Endometrium (tissue), 2 donors: ENCODE data around the gene HSPA12A.
"Not testable (repeated sequence)": the region's sequence is repeated elsewhere in the genome, so short reads cannot be mapped to it uniquely, and the experiment has no call there.

Source experiments
- FAIRE-seq: peaks from 2 replicates; lab custom pipeline; 2012; peaks lifted over from hg19 to GRCh38; lab: Jason Lieb, UNC
- donor health status: control.
- donor health status: control.

HSPA12A gene

DNA sequence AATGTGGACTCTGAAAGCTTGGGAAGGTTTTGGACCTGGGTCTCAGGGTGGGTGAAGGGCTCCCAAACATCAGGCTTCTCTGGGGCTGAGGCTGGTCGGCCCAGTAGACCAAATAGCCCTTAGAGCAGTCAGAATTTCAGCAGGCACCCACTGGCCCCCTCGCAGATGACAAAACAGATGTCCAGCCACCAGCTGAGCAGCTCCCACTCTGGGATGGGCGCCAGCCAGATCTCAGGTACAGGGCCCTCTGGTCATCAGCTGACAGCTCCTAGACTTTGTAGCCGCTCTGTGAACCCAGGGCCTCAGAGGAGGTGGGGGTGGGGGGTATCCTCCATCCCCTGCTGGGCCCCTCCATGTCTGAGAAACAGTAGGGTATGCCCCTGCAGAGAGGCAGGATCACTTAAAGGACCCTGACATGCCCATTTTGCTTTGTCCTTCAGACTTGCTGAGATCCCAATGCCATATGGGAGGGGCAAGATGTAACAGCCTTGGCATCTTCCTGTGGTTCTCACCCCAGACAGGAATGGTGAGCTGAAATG, 26.5 kb downstream of the HSPA12A start:
- FAIRE-seq, result no peak

DNA sequence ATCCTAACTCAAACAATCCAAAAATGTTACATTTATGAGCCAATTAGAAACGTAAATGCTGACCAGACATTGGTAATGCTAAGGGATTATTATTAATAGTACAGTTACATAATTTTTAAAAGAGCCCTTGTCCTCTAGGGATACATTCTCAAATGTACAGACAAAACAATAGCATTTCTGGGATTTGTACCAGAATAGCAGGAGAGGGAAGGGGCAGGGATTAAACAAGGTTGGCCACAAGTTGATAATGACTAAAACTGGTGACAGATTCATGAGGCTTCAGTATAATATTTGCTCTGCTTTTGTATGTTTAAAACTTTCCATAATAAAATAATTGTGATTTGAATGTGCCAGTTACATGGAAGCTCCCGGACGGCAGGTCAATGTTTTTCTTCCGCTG, 27.0 kb downstream of the HSPA12A start:
- no peak for FAIRE-seq

DNA sequence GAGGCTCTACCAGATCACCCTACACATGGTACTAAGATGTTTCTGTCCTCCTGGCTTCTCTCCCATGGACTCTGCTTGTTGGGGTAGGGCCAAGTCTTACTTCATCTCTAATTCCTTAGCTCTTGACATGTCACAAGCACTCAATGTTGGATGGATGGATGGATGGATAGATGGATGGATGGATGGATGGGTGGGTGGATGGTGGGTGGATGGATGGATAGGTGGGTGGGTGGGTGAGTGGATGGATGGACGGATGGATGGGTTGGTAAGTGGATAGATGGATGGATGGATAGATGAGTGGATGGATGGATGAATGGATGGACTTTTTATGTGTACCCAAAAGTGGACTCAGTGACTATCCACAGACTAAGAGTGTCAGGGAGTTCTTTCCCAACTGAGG, 28.5 kb downstream of the HSPA12A start:
- no peak for FAIRE-seq

DNA sequence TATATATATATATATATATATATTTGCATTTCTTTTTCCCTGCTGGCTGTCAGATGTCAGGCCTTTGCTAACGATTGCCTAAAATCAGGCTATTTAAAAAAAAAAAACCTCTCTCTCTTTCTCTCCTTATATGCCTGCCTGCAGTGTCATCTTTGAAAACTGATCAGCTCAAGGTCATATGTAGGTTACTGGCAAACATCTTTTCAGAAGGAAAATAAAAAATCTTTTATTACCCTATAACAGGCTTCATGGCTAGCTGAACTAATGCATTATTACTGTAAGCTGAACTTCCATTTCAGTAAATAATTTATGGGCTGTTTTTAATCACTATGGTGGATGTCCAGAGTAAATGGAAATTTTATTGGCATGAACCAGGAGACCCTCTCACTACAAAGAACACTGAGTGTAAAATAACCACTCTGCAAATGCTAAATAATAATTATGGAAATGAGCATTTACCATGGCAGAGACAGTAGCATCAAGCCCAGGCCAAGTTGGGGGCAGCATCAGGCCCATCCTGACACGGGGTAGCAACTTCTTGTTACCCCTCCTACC, 29.3 kb downstream of the HSPA12A start:
- no peak for FAIRE-seq

DNA sequence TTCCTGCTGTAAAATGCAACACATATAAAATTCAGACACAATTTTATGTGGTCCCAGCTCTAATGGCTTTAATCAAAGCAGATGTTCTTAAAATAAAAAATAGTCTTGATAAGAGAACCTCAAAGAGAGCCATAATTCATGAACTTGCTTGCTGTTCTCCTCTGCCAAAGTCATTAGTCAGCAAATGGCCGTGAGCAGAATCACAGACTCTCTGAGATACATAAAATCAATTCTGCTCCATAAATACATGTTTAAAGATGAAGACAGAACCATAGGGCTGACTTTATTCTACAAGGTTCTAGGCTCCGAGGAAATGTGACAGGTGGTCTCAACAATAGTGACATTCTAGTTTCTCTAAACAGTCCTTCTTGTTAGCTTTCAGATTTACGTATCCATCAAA, 29.8 kb downstream of the HSPA12A start:
- peak; percentile 15 for FAIRE-seq

DNA sequence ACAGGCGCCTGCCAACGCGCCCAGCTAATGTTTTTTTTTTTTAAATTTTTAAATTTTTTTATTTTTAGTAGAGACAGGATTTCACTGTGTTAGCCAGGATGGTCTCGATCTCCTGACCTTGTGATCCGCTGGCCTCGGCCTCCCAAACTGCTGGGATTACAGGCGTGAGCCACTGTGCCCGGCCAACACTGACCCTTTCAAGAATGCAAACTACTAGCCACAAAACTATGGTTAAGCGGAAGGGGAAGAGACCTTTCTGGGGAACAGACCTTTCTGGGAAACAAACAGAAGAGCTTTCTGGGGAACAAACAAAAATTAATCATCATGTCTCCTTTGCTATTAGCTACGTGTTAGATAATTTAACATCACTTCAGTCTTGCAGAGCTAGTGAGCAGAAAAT, 30.6 kb downstream of the HSPA12A start:
- not testable (repeated sequence) for FAIRE-seq

DNA sequence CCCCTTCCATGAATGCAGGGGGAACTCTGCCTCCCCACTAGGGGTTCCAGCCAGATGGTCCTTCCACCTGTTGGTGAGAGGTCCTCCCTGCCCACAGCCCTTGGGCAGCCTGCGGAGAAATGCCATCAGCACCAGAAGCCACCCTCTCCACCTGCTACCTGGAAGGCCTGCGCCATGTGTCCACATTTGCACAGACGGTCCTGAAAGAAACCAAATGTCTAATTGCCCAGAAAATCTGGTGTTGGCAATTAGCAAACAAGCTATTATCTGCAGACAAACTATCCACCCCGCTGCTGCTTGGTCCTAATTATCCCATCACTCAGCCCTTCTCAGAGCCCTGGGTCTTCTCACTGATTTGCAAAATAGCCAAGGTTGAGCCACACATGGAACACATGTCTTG, 32.3 kb downstream of the HSPA12A start:
- no peak for FAIRE-seq

DNA sequence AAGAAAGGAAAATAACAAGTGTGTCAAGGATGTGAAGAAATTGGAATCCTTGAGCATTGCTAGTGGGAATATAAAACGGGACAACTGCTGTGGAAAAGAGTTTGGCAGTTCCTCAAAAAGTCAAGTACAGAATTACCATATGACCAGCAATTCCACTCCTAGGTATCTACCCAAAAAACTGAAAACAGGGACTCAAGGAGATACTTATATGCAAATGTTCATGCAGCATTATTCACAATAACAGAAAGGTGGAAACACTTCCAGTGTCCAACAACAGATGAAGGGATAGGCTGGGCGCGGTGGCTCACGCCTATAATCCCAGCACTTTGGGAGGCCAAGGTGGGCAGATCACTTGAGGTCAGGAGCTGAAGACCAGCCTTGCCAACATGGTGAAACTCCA, 33.5 kb downstream of the HSPA12A start:
- FAIRE-seq, result no peak

DNA sequence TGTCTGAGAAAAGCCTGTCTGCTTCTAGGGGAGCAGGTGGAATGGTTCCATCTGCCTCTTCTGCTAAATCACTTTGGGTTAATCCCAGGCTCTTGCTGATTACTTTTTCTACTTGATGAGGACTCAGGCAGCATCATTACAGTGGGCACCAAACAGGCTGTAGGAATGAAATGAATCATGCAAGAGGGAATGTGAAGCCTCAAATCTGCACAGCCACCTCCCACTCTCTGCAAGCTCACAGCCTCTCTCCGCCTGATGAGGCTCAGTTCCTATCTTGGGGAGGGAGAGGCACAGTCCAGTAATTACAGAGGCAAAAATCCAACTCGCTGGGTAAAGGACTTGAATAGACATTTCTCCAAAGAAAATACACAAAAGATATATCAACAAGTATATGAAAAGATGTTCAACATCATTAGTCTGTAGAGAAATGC, 34.0 kb downstream of the HSPA12A start:
- FAIRE-seq, result no peak

DNA sequence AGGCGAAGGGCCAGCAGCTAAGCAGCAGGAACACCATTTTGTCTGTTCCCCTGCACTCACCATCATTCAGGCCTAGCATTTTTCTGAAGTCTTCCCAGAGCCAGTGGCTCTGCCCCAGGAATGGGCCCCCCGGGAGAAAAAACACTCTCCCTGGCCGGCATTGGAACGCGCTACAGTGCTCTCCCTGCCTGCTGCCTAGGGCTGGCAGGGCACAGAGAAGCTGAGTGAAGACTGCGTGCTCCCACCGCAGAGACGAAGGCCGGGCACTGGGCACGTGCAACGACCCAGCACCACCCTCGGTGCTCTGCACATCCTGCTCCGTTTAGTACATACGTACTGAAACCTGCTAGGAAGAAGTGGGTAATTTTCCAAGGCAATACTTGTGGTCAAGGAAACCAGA, 34.4 kb downstream of the HSPA12A start:
- FAIRE-seq, result no peak

DNA sequence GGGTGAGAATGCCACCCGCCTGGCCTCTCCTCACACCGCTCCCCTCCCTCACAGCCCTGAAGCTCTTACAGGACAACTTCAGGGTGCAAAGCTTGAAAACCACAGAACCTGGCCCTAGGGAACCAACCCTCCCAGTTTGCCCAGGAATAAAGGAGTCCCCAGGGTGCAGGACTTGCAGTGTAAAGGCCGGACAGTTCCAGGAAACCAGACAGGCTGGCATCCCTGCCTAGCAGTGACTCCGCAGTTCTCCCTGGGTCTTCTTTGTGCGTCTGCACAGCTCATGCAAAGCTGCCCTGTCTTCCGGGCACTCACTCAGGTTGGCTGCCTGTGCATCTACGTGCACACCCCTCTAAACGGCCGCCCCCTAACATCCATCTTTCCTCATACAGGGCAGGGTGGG, 36.1 kb downstream of the HSPA12A start:
- FAIRE-seq, result no peak

DNA sequence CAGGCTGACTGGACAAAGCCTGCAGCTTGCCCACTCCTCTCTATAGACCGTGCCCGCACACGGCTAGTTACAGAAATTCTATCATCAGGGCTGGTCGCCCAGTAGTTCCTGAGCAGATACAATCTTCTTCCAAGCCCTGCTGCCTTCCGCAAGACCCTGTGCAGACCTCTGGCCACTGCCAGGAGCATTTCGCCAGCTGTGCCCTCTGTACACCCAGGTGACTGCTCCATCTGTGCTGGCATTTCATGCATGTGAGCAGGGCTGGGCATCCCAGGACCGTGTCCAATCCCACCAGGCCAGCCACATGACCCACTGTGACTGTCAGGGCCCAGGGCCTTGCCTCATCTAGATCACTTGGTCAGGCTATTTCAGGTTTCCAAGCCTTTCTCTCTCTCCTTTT, 36.9 kb downstream of the HSPA12A start:
- FAIRE-seq, result no peak

DNA sequence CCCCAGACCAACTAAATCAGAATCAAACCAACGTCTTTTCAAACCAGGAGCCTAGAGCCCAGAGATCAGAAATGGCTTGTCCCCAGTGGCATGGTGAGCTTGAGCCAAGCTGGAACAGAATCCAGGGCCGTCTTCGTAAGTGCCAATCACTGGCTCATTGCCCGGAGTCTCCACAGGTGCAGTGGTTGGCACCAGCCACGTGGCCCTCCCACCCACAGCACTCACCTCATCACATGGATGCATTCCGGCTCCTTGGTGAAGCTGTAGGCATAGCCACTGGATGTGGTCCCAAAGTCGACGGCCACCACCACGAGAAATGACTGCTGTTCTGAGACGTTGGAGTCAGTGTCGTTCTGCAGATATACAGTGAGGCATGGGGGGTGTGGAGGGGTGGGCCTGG, 37.4 kb downstream of the HSPA12A start:
- no peak for FAIRE-seq

DNA sequence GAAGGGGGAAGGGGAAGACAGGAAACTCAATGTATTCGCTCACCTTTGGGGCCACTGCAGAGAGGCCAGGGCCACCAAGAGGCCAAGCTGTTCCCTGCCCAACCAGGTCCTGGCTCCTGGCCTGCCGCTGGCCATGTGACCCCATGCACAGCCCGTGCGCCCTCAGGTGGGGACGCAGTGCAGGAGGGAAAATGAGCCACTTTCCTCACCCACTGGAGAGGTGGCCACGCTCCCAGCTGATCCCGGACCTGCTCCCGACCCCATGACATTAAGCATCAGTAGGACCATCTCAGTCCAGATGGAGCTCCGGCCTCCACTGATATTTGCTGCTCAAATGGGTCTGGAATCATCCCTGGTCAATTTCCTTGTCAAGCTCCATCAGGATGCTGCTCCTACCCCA, 40.2 kb downstream of the HSPA12A start:
- no peak for FAIRE-seq

DNA sequence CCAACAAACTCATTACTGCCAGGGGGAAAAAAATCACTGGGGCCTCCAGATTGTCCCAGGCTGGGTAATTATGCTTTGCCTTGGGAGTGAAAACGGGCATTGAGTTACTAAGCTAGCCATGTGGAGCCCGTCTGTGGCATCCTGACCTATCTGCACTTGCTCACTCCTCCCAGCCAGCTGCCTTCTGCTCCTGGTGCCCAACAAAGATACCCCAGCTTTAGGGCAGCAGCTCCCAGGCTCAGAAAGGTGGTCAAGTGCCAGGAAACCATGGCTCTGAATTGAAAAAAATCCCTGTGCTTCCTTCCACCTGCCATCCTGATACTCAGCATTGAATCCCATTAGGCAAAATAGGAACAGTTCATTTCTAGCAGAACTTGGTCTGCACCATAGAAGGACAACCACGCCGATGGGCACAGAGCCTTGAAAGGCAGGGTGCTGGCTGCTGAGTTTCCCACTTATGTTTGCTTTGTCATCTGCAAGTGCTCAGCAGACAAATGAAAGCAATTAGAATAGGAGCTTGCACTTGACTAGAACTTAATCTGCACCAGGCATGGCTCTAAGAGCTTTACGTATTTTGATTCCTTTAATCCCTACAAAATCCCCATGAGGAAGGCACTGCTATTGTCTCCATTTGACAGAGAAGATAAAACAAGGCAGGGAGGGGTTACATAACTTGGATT, 42.8 kb downstream of the HSPA12A start:
- no peak for FAIRE-seq

DNA sequence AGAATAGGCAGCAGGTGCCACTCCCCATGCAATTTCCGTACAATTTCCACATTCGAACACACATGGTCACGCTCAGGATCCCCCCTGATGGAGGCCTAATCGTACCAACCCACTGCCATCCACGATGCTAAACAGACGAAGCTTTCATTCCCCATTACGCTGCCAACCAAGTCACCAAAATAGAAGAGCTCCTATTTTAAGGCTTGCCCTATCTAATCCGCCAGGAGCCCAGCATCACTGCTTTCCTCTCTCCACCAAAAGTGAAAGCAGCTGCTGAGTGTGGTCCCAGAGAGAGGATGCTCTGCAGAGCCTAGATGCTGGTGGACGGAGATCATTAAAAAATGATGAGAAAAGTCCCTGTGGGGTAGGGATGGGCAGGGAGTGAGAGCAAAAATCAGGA, 43.3 kb downstream of the HSPA12A start:
- FAIRE-seq, result no peak

DNA sequence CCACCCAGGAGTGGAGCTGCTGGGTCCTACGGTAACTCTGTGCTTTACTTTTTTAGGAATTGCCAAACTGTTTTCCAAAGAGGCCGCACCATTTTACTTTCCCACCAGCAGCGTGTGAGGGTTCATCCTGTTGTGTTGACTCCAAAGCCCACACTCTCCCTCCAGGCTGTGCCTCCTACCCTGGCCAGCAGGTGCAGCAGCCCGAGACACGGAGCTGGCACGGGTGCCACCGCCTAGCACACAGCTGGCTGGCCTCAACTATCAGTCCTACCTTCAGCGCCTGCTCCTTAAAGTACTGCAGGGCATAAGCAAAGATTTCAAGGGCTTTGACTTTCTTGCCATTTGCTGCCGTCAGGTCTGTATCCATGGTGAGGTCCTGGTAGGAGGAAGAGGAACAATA, 44.0 kb downstream of the HSPA12A start:
- no peak for FAIRE-seq

DNA sequence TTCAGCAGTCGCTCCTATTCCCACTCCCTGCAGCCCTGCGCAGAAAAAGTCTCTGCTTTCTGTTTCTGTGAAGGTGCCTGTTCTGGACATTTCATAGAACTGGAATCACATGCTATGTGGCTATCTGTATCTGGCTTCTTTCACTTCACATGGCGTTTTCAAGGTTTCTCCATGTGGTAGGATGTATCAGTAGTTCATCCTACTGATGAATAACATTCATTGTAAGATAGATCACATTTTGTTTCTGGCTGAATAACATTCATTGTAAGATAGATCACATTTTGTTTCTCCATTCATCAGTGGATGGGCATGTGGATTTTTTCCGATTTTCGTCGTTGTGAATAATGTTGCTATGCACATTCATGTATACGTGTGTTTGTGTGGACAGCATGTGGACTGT, 44.5 kb downstream of the HSPA12A start:
- no peak for FAIRE-seq

DNA sequence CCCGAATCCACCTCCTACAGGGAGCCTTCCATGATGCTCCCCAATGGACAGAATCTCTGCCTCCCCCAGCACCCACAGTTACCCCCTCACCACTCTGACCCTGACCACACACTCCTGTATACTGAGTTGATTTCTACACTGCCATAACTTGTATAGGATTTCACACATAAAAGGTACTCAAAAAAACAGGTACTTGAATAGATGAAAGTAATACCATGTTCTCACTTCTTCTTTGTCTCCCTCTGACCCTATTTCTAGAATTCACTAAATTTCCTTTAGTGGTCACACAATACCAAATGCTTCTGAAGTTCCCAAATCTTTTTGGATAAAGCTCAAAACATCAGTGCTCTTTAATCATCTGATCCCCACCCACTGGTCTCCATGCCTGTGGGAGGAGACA, 45.4 kb downstream of the HSPA12A start:
- FAIRE-seq, result no peak

DNA sequence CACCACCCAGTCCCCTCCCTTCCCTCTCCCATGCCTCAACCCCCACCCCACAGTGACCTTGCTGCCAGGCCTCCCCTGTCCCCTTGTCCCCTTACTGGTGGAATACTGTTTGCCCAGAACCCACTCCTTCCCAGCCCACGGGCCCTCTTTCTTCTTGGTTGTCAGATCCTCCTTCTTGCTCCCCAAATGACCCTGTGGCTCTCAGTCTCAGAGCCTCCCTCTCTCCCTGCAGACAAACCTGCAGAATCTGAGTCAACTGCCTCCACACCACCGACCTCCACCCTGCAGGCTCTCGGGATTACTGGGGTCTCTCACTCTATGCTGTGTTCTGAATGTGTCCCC, 47.5 kb downstream of the HSPA12A start:
- no peak for FAIRE-seq

DNA sequence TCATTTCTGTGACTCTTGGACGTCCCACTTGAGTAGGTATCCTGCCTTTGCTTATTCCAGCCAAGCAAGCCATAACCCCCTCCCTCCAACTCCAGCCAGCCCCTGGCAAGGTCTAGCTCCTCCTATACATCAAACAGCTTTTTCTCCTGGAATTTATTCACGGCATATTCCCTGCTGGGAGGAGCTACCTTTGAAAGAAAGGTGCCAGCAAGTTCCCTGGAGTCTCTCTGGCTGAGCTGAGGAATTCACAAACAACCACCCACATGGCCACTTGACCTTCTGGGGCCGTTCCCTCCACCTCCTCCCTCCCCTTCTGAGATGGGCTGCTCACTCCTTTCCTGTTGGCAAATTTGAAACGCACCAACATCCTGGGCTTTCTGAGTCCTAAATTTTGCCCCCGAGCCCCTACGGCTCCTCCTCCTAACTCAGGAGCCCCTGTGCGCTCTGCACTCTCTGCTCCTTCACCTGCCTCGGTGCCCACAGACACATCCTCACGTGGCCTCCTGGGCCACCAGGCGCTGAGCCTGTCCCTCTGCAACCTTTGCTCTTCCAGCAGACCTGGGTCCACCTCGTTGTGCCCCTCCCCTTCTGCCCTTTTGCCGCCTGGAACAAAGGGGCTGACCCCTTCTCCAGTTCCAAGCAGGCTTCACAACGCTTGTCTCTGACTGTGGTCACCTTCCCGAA, 48.0 kb downstream of the HSPA12A start:
- no peak for FAIRE-seq

DNA sequence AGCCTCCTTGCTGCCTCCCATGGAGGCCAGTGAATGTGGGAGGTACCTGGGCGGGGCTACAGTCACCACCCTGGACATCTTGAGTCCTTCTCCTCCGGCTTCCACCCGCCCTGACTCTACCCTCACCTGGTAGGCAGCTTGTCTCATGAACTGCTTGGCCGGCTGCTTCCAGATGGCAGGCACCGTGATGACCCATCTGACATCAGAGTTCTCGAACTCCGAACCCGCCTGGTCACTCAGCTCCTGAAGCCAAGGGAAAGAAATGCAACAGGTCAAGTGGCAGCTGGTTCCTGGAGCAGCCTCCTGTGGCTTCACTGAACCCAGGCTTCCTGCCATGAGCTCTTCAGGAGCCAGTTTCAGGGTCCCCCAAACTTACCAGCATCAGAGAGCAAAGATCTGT, 50.1 kb downstream of the HSPA12A start:
- FAIRE-seq, result no peak

DNA sequence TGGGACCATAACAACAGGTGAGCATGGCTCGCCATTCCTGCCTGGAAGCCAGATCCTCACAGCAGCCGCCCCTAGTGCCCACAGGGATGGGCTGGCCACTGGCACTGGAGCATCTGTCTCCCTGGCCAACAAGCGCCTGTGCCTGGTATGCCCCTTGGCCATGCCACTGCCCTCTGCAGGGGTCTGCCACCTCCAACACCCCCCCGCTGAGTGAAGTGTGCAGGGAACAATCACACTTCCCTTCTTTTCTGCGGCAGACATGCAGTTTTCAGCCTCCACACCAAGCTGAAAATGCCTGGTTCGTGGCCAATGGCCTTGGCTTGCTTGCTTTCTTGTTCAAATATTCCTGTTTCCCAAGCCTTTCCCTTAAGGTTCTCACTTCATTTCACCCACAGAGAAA, 50.7 kb downstream of the HSPA12A start:
- no peak for FAIRE-seq
